Measurements from ENCODE around the gene CYP46A1. TPM values are rescaled to one million over a fixed set of nuclear protein-coding genes. Genes with fewer than 3 reads are reported as not detected.

CYP46A1 gene
- total RNA-seq, 1 experiment from 2014 or later: 0.30 TPM

- Mint-ChIP-seq H3K36me3 (ENCODE audit: insufficient read depth, unreplicated experiment) (no peaks in the 10 kb centered on the region), H3K27me3 (ENCODE audit: insufficient read depth, unreplicated experiment) (no peaks in the 10 kb centered on the region), H3K4me3 (ENCODE audit: unreplicated experiment) (no peak overlapping the region), H3K27ac (ENCODE audit: low read depth, unreplicated experiment) (no peak overlapping the region), H3K9me3 (ENCODE audit: unreplicated experiment) (no peaks in the 10 kb centered on the region), H3K4me1 (ENCODE audit: insufficient read depth, unreplicated experiment) (peaks cover 12% of the 10 kb centered on the region)
- intact Hi-C loops (cut with micrococcal nuclease): no loop called here
- no peak for DNase-seq (ENCODE audit: unreplicated experiment)
- BruUV-seq (replicated peaks): no TSS peak
- no peak for TF ChIP-seq CTCF (IDR thresholded peaks at IDR 0.05; ENCODE audit: unreplicated experiment)
- CTCF ChIA-PET: interaction anchor here (0.6 to 5.5 kb wide), 4 partner anchors 9 to 216 kb away, joined by 3 to 75 read pairs (median 4); no protein-coding TSS in a partner anchor
- POLR2A ChIA-PET: interaction anchor here (1.0 kb wide), 1 partner anchor 216 kb away, joined by 3 read pairs; no protein-coding TSS in a partner anchor
Observed at GRCh38 chr14:99679543-99679942, 4.6 kb upstream of the CYP46A1 start.

- Mint-ChIP-seq H3K9me3 (ENCODE audit: unreplicated experiment) (no peaks in the 10 kb centered on the region), H3K4me3 (ENCODE audit: unreplicated experiment) (no peak overlapping the region), H3K4me1 (ENCODE audit: insufficient read depth, unreplicated experiment) (peaks cover 12% of the 10 kb centered on the region), H3K36me3 (ENCODE audit: insufficient read depth, unreplicated experiment) (no peaks in the 10 kb centered on the region), H3K27ac (ENCODE audit: low read depth, unreplicated experiment) (no peak overlapping the region), H3K27me3 (ENCODE audit: insufficient read depth, unreplicated experiment) (no peaks in the 10 kb centered on the region)
- TF ChIP-seq CTCF (IDR thresholded peaks at IDR 0.05; ENCODE audit: unreplicated experiment): no peak
- ChIA-PET POLR2A (interaction anchor here (1.0 kb wide), 1 partner anchor 216 kb away, joined by 3 read pairs; no protein-coding TSS in a partner anchor), CTCF (interaction anchor here (0.6 to 5.5 kb wide), 3 partner anchors 9 to 206 kb away, joined by 3 to 75 read pairs (median 4); no protein-coding TSS in a partner anchor)
- no TSS peak for BruUV-seq (replicated peaks)
- intact Hi-C loops (cut with micrococcal nuclease): loop anchor here (5.0 kb wide), 1 partner anchor 112 kb away; the partner anchor contains the start of gene EML1
- DNase-seq (ENCODE audit: unreplicated experiment): no peak
Observed at GRCh38 chr14:99679996-99680395, 4.1 kb upstream of the CYP46A1 start.

- no peaks in the 10 kb centered on the region for H3K36me3 Mint-ChIP-seq (ENCODE audit: insufficient read depth, unreplicated experiment)
- TF ChIP-seq CTCF (IDR thresholded peaks at IDR 0.05; ENCODE audit: unreplicated experiment): no peak
- DNase-seq (ENCODE audit: unreplicated experiment): no peak
- BruUV-seq (replicated peaks): no TSS peak
- ChIA-PET CTCF (interaction anchor here (0.6 to 5.5 kb wide), 7 partner anchors 10 to 345 kb away, joined by 3 to 75 read pairs (median 4); no protein-coding TSS in a partner anchor), POLR2A (interaction anchor here (1.4 kb wide), 1 partner anchor 204 kb away, joined by 6 read pairs; no protein-coding TSS in a partner anchor)
- no peak overlapping the region for H3K27ac Mint-ChIP-seq (ENCODE audit: low read depth, unreplicated experiment)
- no peaks in the 10 kb centered on the region for H3K9me3 Mint-ChIP-seq (ENCODE audit: unreplicated experiment)
- peaks cover 12% of the 10 kb centered on the region for H3K4me1 Mint-ChIP-seq (ENCODE audit: insufficient read depth, unreplicated experiment)
- intact Hi-C loops (cut with micrococcal nuclease): loop anchor here (5.0 kb wide), 1 partner anchor 111 kb away; the partner anchor contains the start of gene EML1
- H3K27me3 Mint-ChIP-seq (ENCODE audit: insufficient read depth, unreplicated experiment): peaks cover 5% of the 10 kb centered on the region
- no peak overlapping the region for H3K4me3 Mint-ChIP-seq (ENCODE audit: unreplicated experiment)
Observed at GRCh38 chr14:99681101-99681831, 2.8 kb upstream of the CYP46A1 start.

- DNase-seq (ENCODE audit: unreplicated experiment): no peak
- H3K27me3 Mint-ChIP-seq (ENCODE audit: insufficient read depth, unreplicated experiment): peaks cover 10% of the 10 kb centered on the region
- POLR2A ChIA-PET: interaction anchor here (1.4 kb wide), 1 partner anchor 204 kb away, joined by 6 read pairs; no protein-coding TSS in a partner anchor
- intact Hi-C loops (cut with micrococcal nuclease): loop anchor here (5.0 kb wide), 1 partner anchor 111 kb away; the partner anchor contains the start of gene EML1
- no peaks in the 10 kb centered on the region for H3K36me3 Mint-ChIP-seq (ENCODE audit: insufficient read depth, unreplicated experiment)
- BruUV-seq (replicated peaks): no TSS peak
- H3K27ac Mint-ChIP-seq (ENCODE audit: low read depth, unreplicated experiment): no peak overlapping the region
- H3K4me1 Mint-ChIP-seq (ENCODE audit: insufficient read depth, unreplicated experiment): peaks cover 10% of the 10 kb centered on the region
- CTCF ChIA-PET: interaction anchor here (0.9 to 5.5 kb wide), 7 partner anchors 10 to 337 kb away, joined by 3 to 75 read pairs (median 4); no protein-coding TSS in a partner anchor
- no peak overlapping the region for H3K4me3 Mint-ChIP-seq (ENCODE audit: unreplicated experiment)
- H3K9me3 Mint-ChIP-seq (ENCODE audit: unreplicated experiment): no peaks in the 10 kb centered on the region
- no peak for TF ChIP-seq CTCF (IDR thresholded peaks at IDR 0.05; ENCODE audit: unreplicated experiment)
Observed at GRCh38 chr14:99681832-99682148, 2.3 kb upstream of the CYP46A1 start.

All from MCF 10A (cell line).